ENCODE measurements around the gene RAPGEF4. TPM values are rescaled to one million over a fixed set of nuclear protein-coding genes. Genes with fewer than 3 reads are reported as not detected.

Gene RAPGEF4
- total and polyA plus RNA-seq, 2 of the 13 experiments (the other 11 are each of a cell fraction or from before 2014, with no cell fraction given), result 0.78 to 0.91 TPM

DNA sequence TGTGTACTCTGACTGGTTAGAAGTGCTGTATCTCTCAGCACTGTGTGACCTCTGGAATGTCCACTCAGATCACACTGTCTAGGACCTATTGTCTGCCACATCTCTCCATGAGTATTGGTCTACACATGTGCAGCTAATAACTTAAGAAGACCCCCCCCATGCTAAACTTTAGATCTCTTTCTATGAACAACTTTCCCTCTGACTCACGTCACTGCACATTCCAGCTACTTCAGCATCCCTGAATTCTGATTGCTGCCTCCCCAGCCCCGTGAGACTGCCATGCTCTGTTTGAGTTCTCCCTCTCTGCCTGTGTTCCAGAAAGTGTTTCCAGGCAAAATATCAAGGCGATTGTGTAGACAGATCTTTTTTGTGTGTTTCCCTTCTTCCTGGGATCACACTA lies 41.8 kb downstream of the RAPGEF4 start:
- no peak for DNase-seq (ENCODE audit: low spot score)
- no peaks in the 10 kb centered on the region for H3K4me1 ChIP-seq (ENCODE audit: insufficient read depth, low read length)
- H3K27ac ChIP-seq (ENCODE audit: extremely low read length, insufficient read depth, low read length), result no peak overlapping the region
- in situ Hi-C loops (cut with HindIII; ENCODE audit: extremely low pct_ligation_motif_present, low pct_unique_long_range_greater_than_20kb) (no loop called here), intact Hi-C loops (cut with micrococcal nuclease; ENCODE audit: unreplicated experiment) (no loop called here)
- no peak for ATAC-seq
- no peak for TF ChIP-seq AGO1 (IDR thresholded peaks at IDR 0.05; ENCODE audit: low read depth, low read length, poor library complexity, severe bottlenecking)
- no peak for TF ChIP-seq MTA1 (CRISPR knock-in tag; IDR thresholded peaks at IDR 0.05; ENCODE audit: borderline replicate concordance)
- no peak for TF ChIP-seq PAX8 (CRISPR knock-in tag; IDR thresholded peaks at IDR 0.05; ENCODE audit: borderline replicate concordance)
- TF ChIP-seq, protein P1, sequence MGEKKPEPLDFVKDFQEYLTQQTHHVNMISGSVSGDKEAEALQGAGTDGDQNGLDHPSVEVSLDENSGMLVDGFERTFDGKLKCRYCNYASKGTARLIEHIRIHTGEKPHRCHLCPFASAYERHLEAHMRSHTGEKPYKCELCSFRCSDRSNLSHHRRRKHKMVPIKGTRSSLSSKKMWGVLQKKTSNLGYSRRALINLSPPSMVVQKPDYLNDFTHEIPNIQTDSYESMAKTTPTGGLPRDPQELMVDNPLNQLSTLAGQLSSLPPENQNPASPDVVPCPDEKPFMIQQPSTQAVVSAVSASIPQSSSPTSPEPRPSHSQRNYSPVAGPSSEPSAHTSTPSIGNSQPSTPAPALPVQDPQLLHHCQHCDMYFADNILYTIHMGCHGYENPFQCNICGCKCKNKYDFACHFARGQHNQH (CRISPR knock-in tag; IDR thresholded peaks at IDR 0.05), result no peak
- TF ChIP-seq ARNT2 (CRISPR knock-in tag; IDR thresholded peaks at IDR 0.05; ENCODE audit: low read depth), result no peak
- no peak for TF ChIP-seq NCOA5 (CRISPR knock-in tag; IDR thresholded peaks at IDR 0.05)
- no peak for TF ChIP-seq GLI4 (CRISPR knock-in tag; IDR thresholded peaks at IDR 0.05; ENCODE audit: borderline replicate concordance)
- no peak for TF ChIP-seq EED (CRISPR knock-in tag; IDR thresholded peaks at IDR 0.05)
- no TSS peak for BruUV-seq (replicated peaks)
- no peak overlapping the region for H3K4me3 ChIP-seq (replicated peaks in 1 of 3; ENCODE audit: insufficient read depth in 1 of 3, low read depth in 2 of 3, low read length in 3 of 3)
- no peak overlapping the region for H3K4me2 ChIP-seq (ENCODE audit: low read depth, low read length)
- no peak overlapping the region for H2AFZ ChIP-seq (ENCODE audit: low read length)
- WGBS (ENCODE audit: low lambda C conversion rate), result 5% methylated on average over 3 of the region's 3 CpGs
- no peaks in the 10 kb centered on the region for H4K20me1 ChIP-seq (ENCODE audit: insufficient read depth, low read length)
- no peak overlapping the region for H3K9ac ChIP-seq (ENCODE audit: insufficient read depth, low read depth, low read length)
- H3K27me3 ChIP-seq (ENCODE audit: control insufficient read depth in 1 of 2, insufficient read depth in 2 of 2, low read length in 2 of 2), result 0 out of 5 replicates have a peak, but pooled peaks cover 0 to 5% of the 10 kb centered on the region in 2 experiments
- H3K36me3 ChIP-seq (replicated peaks in 1 of 2; ENCODE audit: control insufficient read depth in 1 of 2, insufficient read depth in 2 of 2, low read length in 2 of 2), result no peaks in the 10 kb centered on the region
- ChIA-PET CTCF (ENCODE audit: low intra/inter-chr PET ratio, low total read pairs) (no interaction called here), POLR2A (no interaction called here)
- no peak for FAIRE-seq
- no peaks in the 10 kb centered on the region for H3K9me3 ChIP-seq (ENCODE audit: low read length)
- H3K79me2 ChIP-seq (ENCODE audit: insufficient read depth, low read length), result no peaks in the 10 kb centered on the region

All from HepG2 (cell line).